CD4-positive, alpha-beta T cell treated with Interferon gamma for 1 hour (primary cell): ENCODE data around the gene RPS21.

Experiments used
- DNase-seq: peaks from one replicate; pipeline ENCODE4 v3.0.0-alpha.2; 2020

RPS21 gene

DNA sequence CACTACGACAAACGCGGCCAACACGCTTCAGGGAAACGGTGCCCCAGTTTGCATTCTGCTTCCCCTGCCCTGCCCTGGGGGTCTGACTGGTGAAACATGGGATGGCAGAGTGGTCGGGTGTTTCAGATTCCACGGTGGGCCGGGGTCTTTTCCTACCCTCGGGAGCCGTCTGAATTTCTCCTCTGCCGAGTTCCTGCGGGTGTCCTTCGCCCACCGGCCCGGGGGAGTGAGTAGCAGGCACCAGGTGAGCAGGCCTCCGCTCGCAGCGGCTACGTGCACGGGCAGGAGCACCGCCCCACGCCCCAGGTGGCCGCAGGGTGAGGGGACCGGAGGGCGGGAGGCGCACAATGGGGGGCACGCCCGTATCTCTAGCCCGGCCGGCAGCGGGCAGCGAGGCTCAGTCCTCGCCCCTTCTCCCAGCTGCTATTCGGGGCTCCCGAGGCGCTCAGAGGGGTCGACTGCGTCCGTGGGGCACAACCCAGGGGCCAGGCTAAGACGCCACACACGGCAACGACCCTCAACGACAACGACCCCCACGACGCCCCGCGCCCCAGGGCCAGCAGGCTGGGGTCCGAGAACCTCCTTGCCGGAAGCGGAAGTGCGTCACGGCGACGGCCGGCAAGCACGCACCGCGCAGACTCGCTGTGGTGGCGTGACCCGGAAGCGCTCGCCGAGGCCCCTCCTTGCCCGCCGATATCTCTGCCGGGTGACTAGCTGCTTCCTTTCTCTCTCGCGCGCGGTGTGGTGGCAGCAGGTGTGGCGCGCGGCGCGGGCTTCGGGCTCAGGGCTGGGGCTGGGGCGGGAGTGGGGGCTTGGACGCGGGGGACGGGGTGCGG, at the start of gene RPS21:
TSS of gene RPS21 (plus strand) at position 721 of the 836 bp plus-strand sequence. CDS start 236 bp downstream, outside the sequence.
- DNase-seq: peak; percentile 94

DNA sequence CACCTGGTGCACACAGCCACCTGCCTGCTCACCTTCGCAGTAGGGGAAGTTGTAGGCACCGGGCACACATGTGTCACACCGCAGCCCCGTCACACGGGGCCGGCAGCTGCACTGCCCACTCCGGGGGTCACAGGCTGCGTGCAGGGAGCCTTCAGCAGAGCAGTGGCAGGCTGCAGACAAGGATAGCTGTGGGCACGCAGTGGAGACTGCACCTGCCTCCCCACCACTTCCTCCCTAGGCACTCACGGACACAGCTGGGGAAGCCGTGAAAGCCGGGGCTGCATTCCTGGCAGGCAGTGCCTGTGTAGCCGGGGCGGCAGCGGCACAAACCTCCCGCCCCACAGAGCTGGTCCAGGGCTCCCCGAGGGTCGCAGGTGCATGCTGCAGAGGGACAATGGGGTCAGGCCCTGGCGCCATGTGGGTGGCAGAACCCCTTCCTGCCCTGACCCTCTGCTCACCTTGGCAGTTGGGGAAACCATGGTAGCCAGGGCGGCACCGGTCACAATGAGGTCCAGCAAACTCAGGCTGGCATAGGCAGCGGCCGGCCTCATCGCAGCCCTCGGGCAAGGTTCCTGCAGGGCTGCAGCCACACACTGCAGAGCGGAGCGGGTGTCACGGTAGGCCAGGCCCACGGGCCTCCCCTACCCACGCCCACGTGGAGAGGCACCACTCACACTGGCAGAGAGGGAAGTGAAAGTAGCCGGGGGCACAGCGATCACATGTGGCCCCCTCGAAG, 49.2 kb upstream of the RPS21 start:
- DNase-seq: peak; percentile 47

GRCh38 chr20:62338294-62338620, 48.6 kb upstream of the RPS21 start:
- no peak for DNase-seq

GRCh38 chr20:62339647-62340062, 47.2 kb upstream of the RPS21 start:
- DNase-seq: peak; percentile 36

- no peak for DNase-seq
Measured at GRCh38 chr20:62342910-62343309, 44.0 kb upstream of the RPS21 start.

DNA sequence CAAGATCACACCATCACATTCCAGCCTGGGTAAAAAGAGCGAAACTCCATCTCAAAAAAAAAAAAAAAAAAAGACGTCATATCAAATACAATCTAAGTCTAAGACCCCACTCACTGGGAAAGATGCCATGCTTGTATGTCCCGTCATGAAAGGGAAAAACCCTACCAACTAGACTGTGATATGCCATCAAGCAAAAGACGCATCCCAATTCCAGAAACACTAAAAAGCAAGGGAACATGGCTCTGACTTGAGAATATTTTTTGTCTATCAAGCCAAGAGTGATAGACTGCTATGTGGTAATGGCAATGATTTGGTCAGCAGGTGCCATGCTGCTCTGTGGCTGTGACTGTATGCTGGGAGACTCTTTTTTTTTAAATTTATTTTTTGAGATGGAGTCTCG, 42.8 kb upstream of the RPS21 start:
- DNase-seq: no peak

DNA sequence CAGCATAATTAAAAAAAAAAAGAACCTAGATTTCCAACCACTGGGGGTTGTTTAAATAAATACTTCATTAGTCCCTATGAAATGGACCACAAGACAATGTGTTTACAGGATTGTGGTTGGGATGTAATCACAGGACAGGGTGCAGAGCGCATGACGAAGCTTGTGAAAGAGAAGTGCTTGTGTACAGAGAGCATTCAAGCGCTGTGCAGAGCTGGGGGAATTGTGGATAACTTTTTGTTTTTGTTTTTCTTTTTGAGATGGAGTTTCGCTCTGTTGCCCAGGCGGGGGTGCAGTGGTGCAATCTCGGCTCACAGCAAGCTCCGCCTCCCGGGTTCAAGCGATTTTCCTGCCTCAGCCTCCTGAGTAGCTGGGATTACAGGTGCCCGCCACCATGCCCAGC, 42.1 kb upstream of the RPS21 start:
- DNase-seq: no peak

DNA sequence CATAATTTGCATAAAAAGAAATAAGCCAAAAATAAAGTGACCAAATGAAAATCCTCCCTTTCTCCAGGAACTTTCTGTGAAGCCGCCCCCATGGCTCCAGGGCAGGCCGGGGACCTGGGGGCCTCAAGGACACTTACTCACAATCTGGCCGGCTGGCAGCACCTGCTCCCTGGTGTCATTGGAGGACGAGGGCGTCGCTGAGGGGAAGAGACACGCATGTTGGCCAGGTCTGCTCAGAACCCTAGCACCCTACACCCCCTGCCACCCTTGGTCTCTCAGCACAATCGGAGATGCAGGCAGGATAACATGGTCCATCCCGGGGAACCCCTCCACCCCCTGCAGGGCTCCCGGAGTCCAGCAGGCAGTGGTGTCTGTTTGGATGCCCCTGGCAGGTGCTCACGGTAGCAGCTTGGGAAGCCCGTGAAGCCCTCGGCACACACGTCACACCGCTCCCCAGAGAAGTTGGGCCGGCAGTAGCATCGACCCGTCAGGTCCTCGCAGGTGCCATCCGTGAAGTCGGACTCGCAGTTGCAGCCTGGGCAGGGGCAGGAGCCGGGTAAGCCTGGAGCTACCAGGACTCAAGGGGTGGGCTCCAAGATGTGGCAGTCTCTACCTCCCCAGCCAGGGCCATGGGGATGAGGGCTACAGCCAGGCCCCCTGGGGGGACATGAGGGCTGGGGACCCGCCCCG, 41.1 kb upstream of the RPS21 start:
- no peak for DNase-seq

GRCh38 chr20:62346398-62347150, 40.3 kb upstream of the RPS21 start:
- no peak for DNase-seq

DNA sequence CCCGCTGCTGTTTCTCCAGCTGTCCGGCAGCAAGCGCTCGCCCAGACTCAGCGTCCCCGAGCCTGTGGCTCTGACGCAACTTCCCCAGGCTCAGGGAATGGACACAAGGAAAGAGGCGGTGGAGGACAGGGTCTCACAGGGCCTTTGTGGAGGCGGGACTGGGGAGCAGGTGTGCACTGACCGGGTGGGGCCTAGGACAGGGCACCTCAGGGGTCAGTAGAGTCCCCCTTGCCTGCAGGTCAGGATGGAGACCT, 39.8 kb upstream of the RPS21 start:
- DNase-seq: no peak

DNA sequence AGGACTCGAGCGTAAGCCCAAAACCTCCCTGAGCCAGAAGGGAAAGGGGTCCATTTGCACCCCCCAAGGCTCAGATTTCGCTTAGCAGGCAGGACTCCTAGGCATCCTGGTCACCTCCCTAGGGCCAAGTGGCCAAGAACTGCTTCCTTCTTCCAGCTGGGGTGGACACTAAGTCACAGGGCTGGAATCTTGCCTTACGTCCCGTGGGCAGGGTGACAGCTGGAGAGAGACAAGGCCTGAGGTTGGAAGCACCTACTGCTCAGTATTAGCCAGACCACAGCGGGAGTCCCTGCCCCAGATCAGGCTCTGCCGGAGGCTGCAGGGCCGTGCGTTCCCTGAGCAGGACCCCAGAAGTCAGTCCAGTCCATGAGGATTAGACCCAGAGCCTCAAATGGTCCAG, 39.5 kb upstream of the RPS21 start:
- no peak for DNase-seq

DNA sequence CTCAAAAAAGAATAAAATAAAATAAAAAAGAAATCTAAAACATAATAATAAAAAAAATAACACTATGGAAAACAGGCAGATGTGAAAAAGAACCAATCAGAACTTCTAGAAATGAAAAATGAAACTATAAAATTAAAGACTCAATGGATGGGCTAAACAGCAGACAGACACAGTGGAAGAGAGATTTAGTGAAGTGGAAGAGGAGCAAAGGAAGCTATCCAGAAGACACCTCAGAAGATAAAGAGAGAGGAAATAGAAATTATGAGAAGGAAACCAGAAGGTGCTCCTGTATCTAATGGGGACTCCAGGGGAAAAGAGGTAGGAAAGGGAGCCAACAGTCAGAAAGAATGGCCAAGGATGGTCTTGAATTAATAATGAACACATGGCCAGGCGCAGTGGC, 38.3 kb upstream of the RPS21 start:
- no peak for DNase-seq

GRCh38 chr20:62349556-62350097, 37.3 kb upstream of the RPS21 start:
- DNase-seq: no peak

- DNase-seq: no peak
Measured at GRCh38 chr20:62350098-62350628, 36.7 kb upstream of the RPS21 start.

DNA sequence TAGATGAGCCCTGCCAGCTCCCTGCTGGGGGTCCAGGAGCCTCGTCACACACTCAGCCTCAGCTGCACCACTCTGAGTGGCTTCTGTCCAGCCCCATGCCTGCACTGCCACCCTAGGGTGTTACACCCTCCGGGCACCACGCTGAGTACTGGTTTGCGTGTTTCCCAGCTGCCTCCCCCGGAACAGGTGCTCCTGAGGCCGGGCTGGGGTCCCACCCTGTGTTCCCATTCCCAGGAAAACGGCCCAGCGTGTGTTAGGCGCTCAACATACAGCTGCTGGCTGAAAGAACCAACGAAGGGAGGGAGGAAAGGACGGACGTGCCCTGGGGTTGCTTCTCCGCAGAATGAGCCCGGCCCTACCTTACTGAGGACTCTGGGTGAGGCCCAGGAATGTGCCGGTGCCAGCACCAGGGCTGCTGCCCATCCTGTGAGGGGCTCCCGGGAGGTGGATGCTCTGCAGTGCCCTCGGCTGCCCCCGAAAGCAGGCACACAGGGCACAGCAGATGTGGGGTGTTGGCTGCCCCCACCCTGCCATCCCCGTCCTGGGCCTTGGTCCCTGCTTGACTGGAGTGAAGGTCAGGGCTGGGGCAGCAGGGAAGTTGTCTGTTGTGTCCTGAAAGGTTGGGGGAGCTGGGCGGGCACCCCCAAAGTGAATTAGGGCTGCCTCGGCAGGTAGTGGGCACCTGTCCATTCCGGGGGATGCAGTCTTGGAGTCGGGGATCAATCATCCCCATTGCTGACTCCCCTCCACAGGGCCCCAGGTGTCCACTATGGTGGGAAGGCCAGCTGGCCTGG, 36.1 kb upstream of the RPS21 start:
- DNase-seq: no peak

DNA sequence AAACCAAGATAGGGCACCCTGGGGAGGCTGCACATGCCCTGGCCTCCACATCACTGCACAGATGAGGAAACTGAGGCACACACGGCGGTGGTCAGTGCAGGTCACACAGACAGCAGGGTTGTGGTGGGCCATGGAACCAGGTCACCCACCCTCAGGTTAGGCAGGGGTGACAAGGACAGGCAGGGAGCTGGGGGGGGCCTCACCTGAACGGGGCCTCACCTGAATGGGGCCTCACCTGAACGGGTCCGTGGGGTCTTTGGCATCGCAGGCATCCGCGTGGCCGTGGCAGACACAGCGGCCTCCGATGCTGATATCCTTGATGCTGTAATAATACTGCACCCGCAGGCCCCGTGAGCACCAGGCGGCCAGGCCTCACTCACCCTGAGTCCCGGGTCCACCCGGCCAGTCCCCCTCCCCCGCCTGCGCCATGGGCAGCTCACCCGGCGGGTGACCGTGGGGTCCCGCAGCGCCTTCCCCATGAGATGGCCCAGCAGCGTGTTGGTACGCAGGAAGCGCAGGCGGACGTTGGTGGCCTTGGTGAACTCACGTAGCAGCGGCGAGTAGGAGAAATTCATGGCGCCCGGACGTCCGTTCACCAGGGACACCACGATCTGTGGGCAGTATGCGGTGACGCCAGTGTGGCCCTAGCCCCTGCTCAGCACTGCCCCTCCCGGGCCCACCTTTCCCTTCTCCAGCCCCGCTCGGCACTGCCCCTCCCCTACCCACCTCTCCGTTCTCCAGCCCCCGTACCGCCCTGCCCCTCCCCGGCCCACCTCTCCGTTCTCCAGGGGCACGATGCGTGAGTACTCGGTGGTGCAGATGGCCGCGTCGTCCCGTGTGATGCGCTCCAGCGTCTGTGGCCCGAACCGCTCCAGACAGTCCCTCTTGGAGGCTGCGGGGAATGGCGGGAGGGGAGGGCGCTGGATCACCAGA, 35.2 kb upstream of the RPS21 start:
- no peak for DNase-seq

DNA sequence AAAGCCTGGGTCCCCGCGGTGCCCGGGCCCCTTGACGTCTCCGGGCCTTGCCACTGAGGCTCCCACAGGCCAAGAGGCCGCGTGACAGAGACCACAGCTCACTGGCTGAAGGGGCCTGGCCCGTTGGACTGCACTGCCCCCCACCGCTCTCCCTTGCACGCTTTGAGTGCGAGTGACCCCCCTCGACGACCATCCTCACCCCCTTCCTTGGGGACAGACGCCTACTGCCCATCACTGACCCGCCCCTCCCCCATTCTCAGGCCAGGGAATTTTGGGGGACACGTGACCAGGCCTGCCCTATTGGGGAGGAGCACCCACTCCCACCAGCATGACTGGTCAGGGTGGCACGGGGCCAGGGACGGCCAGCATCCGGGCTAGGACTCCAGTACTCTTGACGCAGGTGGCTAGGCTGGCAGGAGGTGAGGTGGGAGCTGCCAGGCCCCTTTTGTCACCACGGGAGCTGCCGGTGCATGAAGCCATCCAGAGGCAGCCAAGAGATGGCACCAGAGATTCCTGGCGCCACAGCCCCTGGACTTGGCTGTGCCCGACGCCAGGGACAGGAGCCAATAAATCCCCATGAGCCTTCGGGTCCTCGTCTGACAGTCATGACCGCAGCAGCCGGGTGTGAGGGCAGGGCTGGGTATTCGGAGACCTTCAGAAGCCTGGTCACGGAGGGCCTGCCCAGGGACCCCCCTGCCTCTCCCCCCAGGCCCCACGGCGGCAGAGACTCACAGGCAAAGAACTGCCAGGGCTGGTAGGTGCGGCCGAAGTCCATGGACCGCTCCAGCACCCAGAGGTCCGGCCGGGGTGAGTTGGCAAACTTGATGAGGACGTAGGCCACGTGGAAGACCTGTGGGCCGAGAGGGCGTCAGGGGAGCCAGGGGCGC, 34.3 kb upstream of the RPS21 start:
- DNase-seq: no peak

GRCh38 chr20:62353289-62354030, 33.4 kb upstream of the RPS21 start:
- no peak for DNase-seq
